Right lobe of liver (tissue), 4 donors: Measurements from ENCODE around the gene GNG12.

Experiments used
- POLR2A ChIP-seq: fragments of 450-650 bp; IDR thresholded peaks from one replicate; pipeline ENCODE4 v1.6.1; 2017; ENCODE audit warnings: antibody characterized with exemption, mild to moderate bottlenecking
- TF ChIP-seq, protein P1 (sequence below), 4 donors: fragments of 200-600 bp in 3 of 4; fragments of 450-650 bp in 1 of 4; IDR thresholded peaks; one replicate each; pipeline versions ENCODE4 v1.5.1 to v1.8.0; 2016 to 2022; ENCODE audit warnings: antibody characterized with exemption in 4 of 4, mild to moderate bottlenecking in 2 of 4
- donor health status: DM: no; HTN: no; CAD: no.
- donor health status: DM: no; HTN: no; CAD: no.
- donor health status: DM: no; HTN: yes; CAD: no.

- TF ChIP-seq, protein P1, sequence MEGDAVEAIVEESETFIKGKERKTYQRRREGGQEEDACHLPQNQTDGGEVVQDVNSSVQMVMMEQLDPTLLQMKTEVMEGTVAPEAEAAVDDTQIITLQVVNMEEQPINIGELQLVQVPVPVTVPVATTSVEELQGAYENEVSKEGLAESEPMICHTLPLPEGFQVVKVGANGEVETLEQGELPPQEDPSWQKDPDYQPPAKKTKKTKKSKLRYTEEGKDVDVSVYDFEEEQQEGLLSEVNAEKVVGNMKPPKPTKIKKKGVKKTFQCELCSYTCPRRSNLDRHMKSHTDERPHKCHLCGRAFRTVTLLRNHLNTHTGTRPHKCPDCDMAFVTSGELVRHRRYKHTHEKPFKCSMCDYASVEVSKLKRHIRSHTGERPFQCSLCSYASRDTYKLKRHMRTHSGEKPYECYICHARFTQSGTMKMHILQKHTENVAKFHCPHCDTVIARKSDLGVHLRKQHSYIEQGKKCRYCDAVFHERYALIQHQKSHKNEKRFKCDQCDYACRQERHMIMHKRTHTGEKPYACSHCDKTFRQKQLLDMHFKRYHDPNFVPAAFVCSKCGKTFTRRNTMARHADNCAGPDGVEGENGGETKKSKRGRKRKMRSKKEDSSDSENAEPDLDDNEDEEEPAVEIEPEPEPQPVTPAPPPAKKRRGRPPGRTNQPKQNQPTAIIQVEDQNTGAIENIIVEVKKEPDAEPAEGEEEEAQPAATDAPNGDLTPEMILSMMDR (IDR thresholded peaks at IDR 0.05) = no peak
- TF ChIP-seq POLR2A = no peak
Measured at GRCh38 chr1:67824766-67825165, 8.5 kb downstream of the GNG12 start.
